NOMO-1 treated with dmso at 0.1 percent for 144 hours (cell line): ENCODE results near the gene PTGFR.
A peak's percentile ranks its signal among the peaks of the same experiment; 100 is the strongest.

Source experiments
- DNase-seq: peaks from one replicate; lab custom pipeline; 2025; ENCODE audit not compliant: unreplicated experiment; lab: John Stamatoyannopoulos, UW

The PTGFR gene

DNA sequence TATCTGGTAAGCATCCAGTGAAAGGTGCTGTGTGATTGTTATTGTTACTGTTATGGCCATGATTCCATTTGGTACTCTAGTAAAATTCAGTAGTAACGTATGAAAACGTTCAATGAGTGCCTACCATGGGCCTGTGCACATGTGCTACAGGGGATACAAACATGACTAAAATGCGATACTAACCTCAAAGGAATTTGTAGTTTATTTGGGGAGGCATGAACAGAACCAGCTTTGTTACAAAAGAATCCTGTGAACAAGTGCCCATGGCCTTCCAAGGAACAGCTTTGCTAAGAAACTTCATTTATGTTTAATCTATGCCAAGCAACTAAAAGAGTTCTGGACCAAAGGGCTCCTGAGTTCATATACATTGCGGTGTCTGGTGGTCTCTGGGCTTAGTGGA is 28.7 kb downstream of the PTGFR start:
- no peak for DNase-seq

GRCh38 chr1:78520216-78520615 is 29.4 kb downstream of the PTGFR start:
- no peak for DNase-seq

- no peak for DNase-seq
These were observed 30.1 kb downstream of the PTGFR start for GRCh38 chr1:78520843-78521242.

GRCh38 chr1:78522136-78522535 is 31.4 kb downstream of the PTGFR start:
- no peak for DNase-seq

- no peak for DNase-seq
These were observed 35.7 kb downstream of the PTGFR start for GRCh38 chr1:78526496-78526895.

DNA sequence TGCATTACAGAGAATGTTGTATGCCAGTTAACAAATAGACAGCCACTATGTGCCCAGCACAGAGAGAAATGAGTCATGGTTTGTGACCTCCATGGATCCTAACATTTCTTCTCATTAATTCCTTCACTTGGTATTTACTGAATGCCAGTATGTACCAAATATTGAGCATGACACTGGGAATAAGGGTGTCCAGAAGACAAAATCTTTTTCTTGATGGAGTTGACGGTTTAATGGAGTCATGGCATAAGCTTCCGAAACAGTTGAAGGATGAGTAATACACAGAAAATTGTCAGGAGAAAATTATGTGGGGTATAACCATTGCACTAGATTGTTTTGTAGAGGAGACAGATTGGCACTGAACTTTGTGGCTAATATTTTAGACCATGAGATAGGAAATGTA is 36.9 kb downstream of the PTGFR start:
- no peak for DNase-seq

DNA sequence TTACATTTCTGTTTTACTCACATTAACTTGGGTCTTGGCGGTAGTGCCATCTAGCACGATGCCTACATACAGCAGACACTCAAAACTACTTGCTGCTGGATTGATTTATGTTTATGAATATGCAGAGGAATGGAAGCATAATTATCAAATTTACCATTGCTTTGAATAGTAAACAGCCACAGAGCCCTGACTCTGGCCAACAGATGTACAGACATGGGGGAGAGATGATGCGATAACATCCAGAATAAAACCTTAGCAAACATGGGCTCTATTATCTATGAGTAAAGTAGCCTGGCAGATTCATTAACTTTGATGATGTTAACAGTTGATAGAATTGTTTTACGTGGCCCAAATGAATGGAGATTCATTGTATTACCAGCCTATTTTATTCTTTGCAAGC is 42.8 kb downstream of the PTGFR start:
- DNase-seq, result no peak

- no peak for DNase-seq
These were observed 44.5 kb downstream of the PTGFR start for GRCh38 chr1:78535286-78535685.

- DNase-seq, result no peak
These were observed 45.7 kb downstream of the PTGFR start for GRCh38 chr1:78536427-78536826.

GRCh38 chr1:78540048-78540447 is 49.3 kb downstream of the PTGFR start:
- no peak for DNase-seq

DNA sequence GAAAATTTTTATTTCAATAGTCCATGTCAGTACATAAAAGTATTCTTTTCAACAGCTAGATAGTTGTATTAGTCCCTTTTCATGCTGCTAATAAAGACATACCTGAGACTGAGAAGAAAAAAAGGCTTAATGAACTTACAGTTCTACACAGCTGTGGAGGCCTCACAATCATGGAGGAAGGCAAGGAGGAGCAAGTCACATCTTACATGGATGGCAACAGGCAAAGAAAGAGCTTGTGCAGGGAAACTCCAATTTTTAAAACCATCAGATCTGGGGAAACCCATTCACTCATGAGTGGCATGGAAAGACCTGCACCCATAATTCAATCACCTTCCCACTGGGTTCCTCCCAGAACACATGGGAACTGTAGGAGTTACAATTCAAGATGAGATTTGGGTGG is 50.7 kb downstream of the PTGFR start:
- DNase-seq, result no peak

GRCh38 chr1:78543941-78544643 is 53.3 kb downstream of the PTGFR start:
- DNase-seq, result no peak

DNA sequence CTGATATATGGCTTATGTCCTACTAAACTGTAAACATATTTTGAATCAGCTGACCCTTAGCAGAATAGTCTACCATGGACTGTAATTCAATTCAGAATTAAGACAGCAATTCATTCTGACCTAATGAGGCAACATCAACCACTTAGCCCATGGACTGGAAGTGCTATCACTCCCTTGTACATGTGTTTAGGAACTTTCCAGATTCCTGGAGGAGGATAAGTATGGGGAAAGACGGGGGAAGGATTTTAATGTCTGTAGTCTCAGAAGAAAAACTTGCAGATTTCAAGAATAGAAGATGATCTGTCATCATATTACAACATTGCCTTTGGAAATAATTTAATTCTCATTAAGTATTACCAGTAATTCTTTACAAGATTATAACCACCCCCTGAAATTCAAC is 56.3 kb downstream of the PTGFR start:
- DNase-seq, result no peak

- DNase-seq, result no peak
These were observed 58.6 kb downstream of the PTGFR start for GRCh38 chr1:78549331-78549730.

DNA sequence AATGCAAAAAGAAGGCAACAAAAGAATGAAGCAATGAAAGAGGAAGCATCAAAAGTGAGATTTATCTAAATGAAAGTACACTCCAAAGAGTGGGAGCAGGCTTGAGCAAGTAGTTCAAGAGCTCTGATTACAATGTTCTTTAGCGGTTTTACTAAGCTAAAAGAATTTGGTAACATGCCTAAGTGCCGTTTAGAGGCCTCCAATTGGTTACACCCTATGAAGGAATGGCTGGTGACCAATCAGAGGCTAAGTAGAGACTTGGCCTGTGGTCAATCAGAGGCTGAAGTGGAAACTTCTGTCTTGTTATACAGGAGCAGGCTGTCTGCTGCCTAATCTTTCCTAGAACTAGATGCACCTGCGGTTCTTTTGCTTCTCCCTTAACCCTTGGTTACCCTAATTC is 59.1 kb downstream of the PTGFR start:
- DNase-seq, result no peak

GRCh38 chr1:78553859-78554258 is 63.1 kb downstream of the PTGFR start:
- no peak for DNase-seq

DNA sequence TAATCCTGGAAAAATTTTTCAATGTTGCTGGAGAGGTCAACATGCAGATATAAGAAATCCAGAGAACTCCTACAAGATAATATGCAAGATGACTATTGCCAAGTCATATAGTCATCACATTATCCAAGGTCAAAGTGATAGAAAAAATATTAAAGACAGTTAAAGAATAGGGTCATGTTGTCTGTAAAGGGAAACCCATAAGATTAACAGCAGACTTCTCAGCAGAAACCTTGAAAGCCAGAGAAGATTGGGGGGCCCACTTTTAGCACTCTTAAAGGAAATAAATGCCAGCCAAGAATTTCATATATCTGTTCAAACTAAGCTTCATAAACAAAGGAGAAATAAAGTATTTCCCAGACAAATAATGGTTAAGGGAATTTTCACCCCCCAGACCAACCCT is 64.1 kb downstream of the PTGFR start:
- DNase-seq, result no peak

DNA sequence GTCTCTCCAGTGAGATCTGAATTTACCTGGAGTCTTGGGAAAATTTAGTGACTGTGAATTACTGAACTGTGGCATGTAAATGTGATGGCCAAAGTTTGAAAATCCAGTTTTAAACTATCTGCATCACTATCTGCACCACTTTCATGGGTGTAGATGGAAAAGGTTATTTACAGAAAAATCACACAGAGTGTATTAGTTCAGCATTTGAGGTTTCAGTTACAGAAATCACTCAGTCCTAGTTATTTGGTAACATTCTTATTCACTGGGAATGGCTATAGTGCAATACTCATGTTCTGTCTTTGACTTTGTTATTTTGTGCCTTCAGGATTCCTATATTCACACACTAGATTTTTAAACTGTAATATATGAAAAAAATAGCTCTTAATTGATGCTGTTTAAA is 68.9 kb downstream of the PTGFR start:
- DNase-seq, result no peak

GRCh38 chr1:78560811-78561210 is 70.0 kb downstream of the PTGFR start:
- DNase-seq, result no peak

- DNase-seq, result peak; percentile 56
These were observed 71.1 kb downstream of the PTGFR start for GRCh38 chr1:78561856-78562255.

GRCh38 chr1:78565393-78565792 is 74.6 kb downstream of the PTGFR start:
- no peak for DNase-seq

DNA sequence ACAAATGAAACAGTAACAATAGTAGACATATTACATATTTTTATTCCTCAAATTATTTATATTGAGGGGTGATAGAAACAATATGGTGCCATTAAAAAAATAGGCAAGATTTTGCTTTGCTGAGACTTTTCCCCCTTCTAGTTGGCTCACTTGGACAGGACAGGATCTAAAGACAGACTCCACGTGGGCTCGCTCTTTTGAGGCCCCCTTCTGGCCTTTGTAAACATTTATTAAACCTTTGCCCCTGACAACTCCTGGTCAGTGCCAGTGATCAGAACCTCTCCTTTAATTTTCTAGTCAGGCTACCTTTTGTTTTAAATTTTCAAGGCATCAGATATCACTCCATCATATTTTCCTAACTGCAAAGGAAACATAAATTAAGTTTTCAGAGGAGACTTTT is 79.8 kb downstream of the PTGFR start:
- DNase-seq, result no peak

DNA sequence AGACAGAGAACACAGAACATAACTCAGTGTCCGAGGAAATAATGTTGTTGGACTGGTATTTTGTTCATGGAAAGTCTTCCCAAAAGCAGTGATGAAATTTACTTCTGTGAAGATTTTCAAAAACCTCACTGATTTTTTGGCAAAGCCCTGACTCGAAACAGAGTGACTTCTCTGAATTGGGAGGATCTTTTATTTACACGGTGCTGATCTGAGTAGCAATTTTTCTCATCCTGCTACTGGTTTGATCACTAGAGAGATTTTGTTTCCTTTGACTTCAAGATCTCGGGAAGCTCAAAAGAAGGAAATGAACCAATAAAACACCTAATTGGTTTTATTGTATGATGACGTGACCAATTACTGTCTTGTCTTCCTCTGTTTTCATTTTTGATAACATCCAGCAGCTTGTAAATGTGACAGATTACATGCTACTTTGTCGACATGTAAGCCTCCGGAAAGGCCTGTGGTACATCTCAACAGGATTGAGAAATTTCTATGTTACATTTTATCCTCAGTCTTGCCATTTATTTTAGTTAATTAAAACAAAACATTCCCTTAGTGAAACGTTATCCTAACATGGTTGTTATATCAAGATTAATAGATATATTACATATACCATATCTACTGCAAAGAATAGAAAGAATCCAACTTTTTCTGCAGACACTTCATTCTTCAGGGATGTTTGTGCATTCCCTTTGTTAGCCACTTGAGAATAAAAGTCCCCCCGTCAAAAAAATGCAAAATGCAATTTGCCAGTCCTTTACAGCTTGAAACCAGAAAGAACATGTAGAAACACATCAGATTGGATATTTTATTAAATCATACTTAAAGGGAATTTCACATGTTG is 86.7 kb downstream of the PTGFR start:
- no peak for DNase-seq
